Neutrophil (primary cell): ENCODE measurements around the gene CLCN2.

Source experiments
- H3K27ac ChIP-seq: fragments of 200-600 bp; sonication (generic); 2 replicates; pipeline ENCODE4 v1.5.1; 2016; ENCODE audit warnings: mild to moderate bottlenecking, moderate library complexity
- H3K27me3 ChIP-seq: fragments of 200-600 bp; sonication (generic); 2 replicates; pipeline ENCODE4 v1.6.0; 2016; ENCODE audit warnings: mild to moderate bottlenecking
- H3K36me3 ChIP-seq: fragments of 200-600 bp; sonication (generic); 2 replicates; pipeline ENCODE4 v1.5.1; 2017
- H3K4me1 ChIP-seq, 2 experiments: fragments of 200-600 bp in 1 of 2; sonication (generic) in 1 of 2; 1 replicate in 1 of 2; 2 replicates in 1 of 2; pipeline versions ENCODE4 v1.5.1 to v1.6.1; 2013 to 2016; ENCODE audit warnings: low read depth in 1 of 2, low read length in 1 of 2, mild to moderate bottlenecking in 1 of 2, moderate library complexity in 1 of 2; ENCODE audit not compliant: control insufficient read depth in 1 of 2, insufficient read depth in 1 of 2
- H3K4me3 ChIP-seq, 2 experiments: fragments of 200-600 bp in 1 of 2; sonication (generic) in 1 of 2; 1 replicate in 1 of 2; 2 replicates in 1 of 2; pipeline ENCODE4 v1.5.1; 2013 to 2016; ENCODE audit warnings: low read depth in 1 of 2, low read length in 1 of 2, mild to moderate bottlenecking in 1 of 2, moderate library complexity in 1 of 2
- H3K9me3 ChIP-seq: fragments of 200-600 bp; sonication (generic); 2 replicates; pipeline ENCODE4 v1.5.1; 2016
- TF ChIP-seq, protein P1 (sequence below): fragments of 200-600 bp; sonication (generic); IDR thresholded peaks from 2 replicates; pipeline ENCODE4 v1.5.1; 2016; ENCODE audit warnings: antibody characterized with exemption

Gene CLCN2

DNA sequence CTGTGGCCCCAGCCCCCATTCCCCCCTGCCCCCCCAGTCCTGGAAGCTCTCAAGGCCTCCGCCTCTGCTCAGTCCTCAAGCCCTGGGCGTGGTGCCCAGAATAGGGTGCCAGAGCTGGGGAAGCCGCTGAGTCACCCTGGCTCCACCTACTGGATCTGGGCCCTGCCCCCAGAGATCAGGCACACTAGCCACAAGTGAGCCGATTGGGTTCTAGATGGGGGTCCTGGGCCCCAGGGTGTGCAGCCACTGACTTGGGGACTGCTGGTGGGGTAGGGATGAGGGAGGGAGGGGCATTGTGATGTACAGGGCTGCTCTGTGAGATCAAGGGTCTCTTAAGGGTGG is 41.3 kb downstream of the CLCN2 start:
- peak overlapping the region; percentile 72 for H3K27ac ChIP-seq
- TF ChIP-seq, protein P1, sequence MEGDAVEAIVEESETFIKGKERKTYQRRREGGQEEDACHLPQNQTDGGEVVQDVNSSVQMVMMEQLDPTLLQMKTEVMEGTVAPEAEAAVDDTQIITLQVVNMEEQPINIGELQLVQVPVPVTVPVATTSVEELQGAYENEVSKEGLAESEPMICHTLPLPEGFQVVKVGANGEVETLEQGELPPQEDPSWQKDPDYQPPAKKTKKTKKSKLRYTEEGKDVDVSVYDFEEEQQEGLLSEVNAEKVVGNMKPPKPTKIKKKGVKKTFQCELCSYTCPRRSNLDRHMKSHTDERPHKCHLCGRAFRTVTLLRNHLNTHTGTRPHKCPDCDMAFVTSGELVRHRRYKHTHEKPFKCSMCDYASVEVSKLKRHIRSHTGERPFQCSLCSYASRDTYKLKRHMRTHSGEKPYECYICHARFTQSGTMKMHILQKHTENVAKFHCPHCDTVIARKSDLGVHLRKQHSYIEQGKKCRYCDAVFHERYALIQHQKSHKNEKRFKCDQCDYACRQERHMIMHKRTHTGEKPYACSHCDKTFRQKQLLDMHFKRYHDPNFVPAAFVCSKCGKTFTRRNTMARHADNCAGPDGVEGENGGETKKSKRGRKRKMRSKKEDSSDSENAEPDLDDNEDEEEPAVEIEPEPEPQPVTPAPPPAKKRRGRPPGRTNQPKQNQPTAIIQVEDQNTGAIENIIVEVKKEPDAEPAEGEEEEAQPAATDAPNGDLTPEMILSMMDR = no peak
- H3K36me3 ChIP-seq = peaks cover 51% of the 10 kb centered on the region
- H3K4me1 ChIP-seq = peaks cover 21 to 35% of the 10 kb centered on the region in 2 experiments
- H3K4me3 ChIP-seq = no peak overlapping the region
- no peaks in the 10 kb centered on the region for H3K9me3 ChIP-seq
- no peaks in the 10 kb centered on the region for H3K27me3 ChIP-seq

DNA sequence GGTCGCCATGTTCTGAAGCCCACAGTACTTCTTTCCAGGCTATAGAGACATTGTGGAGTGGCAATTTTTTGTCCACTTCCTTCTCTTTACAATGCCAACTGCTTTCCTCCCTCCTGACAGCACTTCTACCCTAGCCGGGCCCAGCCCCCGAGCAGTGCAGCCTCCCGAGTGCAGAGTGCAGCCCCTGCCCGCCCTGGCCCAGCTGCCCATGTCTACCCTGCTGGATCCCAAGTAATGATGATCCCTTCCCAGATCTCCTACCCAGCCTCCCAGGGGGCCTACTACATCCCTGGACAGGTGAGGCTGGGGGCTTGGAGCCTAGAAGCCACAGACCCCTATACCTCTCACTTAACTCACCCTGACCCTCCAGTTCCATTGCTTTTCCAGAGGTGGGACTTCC is 44.2 kb downstream of the CLCN2 start:
- TF ChIP-seq, protein P1 = no peak
- Histone ChIP-seq H3K4me1 (peaks cover 23 to 34% of the 10 kb centered on the region in 2 experiments), H3K4me3 (no peak overlapping the region), H3K27ac (no peak overlapping the region), H3K9me3 (no peaks in the 10 kb centered on the region), H3K27me3 (no peaks in the 10 kb centered on the region), H3K36me3 (peaks cover 22% of the 10 kb centered on the region)

DNA sequence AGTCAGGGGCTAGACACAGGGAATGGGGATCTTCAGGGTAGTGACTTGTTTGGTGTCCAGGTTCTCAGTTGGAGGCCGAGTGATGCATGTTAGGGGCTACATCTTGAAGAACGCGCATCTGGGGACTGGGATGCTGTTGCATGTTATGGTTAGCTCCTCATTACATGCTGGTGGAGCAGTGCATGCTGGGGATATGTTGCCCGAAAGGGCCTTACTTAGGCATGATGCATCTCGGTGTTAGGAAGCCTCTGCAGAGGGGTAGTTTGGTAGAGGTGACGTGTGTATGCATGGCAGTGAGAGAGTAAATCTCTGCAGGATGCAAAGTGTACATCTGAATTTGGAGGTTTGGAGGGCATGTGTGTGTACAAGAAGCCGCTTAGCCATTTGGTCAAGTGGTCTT is 44.6 kb downstream of the CLCN2 start:
- Histone ChIP-seq H3K27ac (no peak overlapping the region), H3K36me3 (peaks cover 18% of the 10 kb centered on the region), H3K4me3 (no peak overlapping the region), H3K9me3 (no peaks in the 10 kb centered on the region), H3K27me3 (no peaks in the 10 kb centered on the region), H3K4me1 (peaks cover 23 to 34% of the 10 kb centered on the region in 2 experiments)
- TF ChIP-seq, protein P1 = no peak

DNA sequence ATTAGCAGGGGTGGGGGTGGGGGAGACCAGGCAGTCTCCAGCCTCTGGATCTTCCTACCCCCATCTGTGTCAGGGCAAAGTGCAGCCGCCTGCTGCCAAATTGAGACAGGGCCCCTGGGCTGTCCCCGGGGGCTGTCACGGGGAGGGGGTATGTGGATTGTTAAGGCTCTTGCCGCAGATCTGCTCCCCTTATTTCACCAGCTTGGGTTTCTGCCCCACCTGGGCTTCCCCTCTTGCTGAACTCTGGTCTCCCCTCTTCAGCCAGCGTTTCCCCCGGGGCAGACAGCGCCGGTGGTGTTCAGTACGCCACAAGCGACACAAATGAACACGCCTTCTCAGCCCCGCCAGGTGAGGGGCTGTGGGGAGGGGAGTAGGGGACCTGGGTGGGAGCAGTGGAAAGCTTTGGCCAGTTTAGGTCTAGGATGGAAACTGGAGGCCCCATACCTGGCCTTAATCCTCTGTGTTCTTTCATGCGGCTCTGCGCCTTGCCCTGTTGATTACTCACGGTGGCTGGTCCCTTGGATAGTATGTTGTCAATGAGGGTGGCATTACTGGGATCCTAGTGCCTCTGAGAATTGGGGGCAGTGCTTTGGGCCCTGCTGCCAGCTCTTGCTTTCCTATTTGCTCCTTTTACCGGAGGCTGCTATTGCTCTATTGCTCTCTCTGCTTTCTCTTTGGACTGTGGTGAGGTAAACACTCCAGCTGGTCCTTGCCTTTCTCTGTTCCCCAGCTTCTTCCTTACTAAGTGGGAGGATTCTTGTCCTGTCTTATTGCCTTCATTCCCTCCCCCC is 45.3 kb downstream of the CLCN2 start:
- no peaks in the 10 kb centered on the region for H3K27me3 ChIP-seq
- H3K4me3 ChIP-seq = peak overlapping the region in 1 of 2 experiments; percentile 82
- peak overlapping the region; percentile 92 for H3K27ac ChIP-seq
- H3K9me3 ChIP-seq = no peaks in the 10 kb centered on the region
- TF ChIP-seq, protein P1 = no peak
- peaks cover 23 to 34% of the 10 kb centered on the region in 2 experiments for H3K4me1 ChIP-seq
- H3K36me3 ChIP-seq = peaks cover 11% of the 10 kb centered on the region

DNA sequence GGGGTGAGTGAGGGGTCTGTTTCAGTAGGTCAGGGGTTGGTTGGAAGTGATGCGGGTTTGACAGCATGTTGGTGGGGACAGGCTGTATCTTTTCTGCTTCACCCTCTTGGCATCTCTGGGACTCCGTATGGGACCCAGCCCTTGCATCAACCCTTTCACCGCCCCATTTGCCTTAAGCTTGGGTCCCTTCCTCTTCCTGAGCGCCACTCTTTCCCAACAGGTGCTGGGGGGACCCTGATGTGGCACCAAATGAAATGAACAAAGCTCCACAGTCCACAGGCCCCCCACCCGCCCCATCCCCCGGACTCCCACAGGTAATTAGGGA is 45.9 kb downstream of the CLCN2 start:
- TF ChIP-seq, protein P1 = no peak
- Histone ChIP-seq H3K27me3 (no peaks in the 10 kb centered on the region), H3K27ac (peak overlapping the region; percentile 92), H3K4me3 (peak overlapping the region; percentile 63 to 82), H3K9me3 (no peaks in the 10 kb centered on the region), H3K36me3 (peaks cover 5% of the 10 kb centered on the region), H3K4me1 (peaks cover 23 to 34% of the 10 kb centered on the region in 2 experiments)
